GM18519 (cell line): Measurements from ENCODE around the gene RAVER1.
"Not testable (repeated sequence)": the region's sequence is repeated elsewhere in the genome, so short reads cannot be mapped to it uniquely, and the experiment has no call there.

Experiments
- ATAC-seq: cut with Tn5 transposase; IDR thresholded peaks from one replicate; pipeline ENCODE4 v1.9.1; 2021; ENCODE audit warnings: mild to moderate bottlenecking, moderate library complexity; ENCODE audit not compliant: unreplicated experiment, low FRiP score

Gene RAVER1

DNA sequence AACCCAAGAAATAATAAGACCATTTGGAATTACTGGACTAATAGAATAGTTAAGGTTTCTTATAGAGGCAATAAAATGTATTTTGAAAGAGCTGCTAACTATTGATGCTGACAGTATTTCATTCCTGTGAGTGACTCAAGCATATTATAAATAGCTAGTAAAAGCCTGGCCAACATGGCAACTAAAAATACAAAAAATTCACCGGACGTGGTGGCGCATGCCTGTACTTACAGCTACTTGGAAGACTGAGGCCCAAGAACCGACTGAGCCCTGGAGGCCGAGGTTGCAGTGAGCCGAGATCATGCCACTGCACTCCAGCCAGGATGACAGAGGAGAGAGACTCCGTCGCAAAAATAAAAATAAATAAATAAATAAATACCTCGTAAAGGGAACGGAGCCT, 11.5 kb upstream of the RAVER1 start:
- no peak for ATAC-seq

DNA sequence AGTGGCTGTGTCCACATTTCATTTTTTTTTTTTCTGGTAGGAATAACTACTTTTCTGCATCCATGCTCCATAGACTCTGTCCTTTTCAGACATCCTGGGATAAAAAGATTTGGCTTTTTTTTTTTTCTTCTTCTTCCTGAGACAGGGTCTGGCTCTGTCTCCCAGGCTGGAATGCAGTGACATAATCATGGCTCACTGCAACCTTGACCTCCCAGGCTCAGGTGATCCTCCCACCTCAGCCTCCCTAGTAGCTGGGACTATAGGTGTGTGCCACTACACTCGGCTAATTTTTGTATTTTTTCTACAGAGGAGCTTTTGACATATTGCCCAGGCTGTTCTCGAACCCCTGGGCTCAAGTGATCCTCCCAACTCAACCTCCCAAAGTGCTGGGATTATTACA, 10.2 kb upstream of the RAVER1 start:
- ATAC-seq = no peak

DNA sequence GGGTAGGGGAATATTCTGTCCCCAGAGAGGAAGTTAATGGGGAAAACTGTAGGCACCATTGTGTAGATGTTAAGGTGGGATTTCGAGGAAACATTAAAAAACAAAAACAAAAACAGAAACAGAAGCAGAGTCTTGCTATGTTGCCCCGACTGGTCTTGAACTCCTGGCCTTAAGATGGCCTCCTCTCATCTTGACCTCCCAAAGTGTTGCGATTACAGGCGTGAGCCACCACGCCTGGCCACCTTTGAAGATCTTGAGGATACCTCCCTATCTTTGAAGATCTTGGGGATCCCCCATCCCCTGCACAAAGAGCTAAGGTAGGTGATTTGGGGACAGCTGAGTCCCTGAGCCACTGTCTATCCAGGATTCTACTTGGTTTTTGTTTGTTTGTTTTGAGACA, 6.6 kb upstream of the RAVER1 start:
- ATAC-seq = no peak

DNA sequence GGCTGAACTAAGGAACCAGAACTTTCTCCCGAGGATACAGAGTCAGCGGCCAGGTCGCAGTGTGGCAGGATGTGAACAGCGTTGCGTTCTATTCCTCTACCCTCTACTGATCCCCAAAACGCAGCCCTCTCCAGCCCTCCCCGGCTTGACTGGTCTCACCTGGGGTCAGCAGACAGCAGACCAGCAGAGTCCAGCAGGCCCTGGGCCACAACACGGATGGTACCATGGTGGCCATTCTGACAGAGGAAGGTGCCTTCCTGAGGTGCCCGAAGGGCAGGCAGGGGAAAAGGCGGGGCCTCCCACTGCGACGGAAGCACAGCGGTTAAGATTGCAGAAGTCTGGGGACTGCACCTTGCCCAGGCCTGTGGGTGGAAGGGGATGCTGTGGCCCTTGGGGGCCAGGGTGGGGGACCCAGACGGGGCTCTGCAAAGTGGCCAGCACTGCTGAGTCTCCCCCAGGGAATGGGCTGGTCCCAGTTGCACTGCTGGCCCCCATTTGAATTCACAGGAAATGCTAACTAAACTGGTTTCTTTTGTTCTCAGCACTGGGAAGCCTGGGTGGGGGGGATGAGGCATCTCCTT, 6.1 kb upstream of the RAVER1 start, which contains the start of gene ICAM3:
Gene ICAM3 (minus strand): TSS at position 245 of the 581 bp plus-strand sequence. CDS start 10 bp downstream, at position 235.
- no peak for ATAC-seq

DNA sequence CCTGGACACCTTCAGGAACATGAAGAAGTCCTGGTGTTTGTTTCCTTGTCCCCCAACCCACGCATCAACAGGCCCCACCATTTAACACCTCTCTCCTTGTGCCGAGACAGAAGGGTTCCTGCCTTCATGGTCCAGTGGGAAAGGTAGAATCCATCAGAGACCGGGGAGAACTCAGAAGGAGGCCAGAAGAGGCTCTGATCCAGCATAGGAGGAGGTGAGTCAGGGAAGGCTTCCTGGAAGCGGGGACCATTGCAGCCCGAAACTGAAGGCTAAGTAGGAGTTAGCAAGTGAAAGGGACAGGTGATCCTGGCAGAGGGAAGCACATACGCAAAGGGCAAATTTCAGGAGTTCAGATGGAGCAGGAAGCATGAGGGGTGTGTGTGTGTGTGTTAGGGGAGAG, 5.6 kb upstream of the RAVER1 start:
- no peak for ATAC-seq

DNA sequence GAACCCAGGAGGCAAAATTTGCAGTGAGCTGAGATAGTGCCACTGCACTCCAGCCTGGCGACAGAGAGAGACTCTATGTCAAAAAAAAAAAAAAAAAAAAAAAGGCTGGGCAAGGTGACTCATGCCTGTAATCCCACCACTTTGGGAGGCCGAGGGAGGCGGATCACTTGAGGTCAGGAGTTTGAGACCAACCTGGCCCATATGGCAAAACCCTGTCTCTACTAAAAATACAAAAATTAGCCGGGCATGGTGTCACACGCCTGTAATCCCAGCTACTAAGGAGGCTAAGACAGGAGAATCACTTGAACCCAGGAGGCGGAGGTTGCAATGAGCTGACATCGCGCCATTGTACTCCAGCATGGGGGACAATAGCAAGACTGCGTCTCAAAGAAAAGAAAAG, 3.4 kb upstream of the RAVER1 start:
- ATAC-seq = not testable (repeated sequence)

DNA sequence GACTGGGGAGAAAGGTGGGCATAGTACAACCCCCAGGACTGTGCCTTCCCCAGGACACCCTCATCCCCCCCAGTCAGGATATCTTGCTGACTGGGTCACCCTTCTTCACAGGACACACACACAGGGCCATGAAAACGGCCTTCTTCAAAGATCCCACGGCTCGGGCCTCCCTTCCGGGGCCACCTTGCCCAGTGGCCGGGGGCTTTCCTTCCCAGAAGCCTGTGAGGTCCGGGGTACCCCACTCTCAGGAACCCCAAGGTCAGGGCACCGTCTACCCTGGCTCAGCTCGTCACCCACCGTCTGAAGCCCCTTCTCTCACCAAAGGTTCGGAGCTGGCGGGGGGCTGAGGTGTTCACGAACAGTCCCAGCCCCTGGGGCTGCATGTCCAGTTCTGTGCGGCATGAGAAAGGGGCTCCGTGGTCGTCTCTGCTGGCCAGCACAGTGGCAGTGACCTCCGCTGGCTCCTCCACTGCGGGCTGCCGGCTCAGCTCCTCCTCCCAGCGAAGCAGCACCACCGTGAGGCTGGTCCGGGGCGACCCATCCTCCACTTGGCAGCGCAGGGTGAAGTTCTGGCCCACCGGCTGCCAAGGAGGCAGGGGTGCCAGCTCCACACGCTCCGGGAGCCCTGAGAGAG, 2.1 kb upstream of the RAVER1 start:
- no peak for ATAC-seq

DNA sequence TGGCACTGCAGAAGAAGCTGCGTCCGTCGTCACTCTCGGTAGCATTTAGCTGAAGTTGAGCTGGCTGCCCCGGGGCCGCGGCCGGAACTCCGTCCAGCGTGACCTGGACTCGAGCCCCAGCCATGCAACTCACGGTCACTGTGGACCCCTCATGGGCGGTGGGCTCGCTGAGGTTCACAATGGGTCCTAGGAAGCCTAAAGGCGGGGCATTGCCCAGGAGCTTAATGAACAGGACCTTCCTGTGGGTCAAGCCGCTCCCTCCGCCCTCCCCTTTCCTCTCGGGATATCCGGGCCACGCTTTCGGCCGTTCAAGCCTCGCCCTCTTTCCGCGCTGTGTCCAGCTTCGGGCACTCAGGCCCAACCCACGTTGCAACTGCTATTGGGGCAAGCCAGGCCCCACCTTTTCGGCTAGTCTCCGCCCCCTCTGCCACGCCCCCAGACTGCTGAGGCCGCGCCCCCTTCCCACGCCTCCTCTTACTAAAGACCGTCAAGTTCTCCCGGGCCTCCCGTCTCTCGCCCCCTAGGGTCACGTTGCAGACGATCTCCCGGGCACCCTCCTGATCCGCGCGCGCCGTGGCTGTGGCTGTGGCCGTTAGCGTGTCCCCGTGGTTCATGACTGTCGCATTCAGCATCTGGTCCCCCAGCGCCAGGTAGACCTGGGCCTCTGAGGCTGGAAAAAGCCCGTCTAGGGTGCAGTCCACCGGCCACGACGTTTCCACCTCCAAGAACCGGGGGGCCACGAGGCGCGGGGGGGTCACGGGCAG, 1.4 kb upstream of the RAVER1 start:
- ATAC-seq = no peak

DNA sequence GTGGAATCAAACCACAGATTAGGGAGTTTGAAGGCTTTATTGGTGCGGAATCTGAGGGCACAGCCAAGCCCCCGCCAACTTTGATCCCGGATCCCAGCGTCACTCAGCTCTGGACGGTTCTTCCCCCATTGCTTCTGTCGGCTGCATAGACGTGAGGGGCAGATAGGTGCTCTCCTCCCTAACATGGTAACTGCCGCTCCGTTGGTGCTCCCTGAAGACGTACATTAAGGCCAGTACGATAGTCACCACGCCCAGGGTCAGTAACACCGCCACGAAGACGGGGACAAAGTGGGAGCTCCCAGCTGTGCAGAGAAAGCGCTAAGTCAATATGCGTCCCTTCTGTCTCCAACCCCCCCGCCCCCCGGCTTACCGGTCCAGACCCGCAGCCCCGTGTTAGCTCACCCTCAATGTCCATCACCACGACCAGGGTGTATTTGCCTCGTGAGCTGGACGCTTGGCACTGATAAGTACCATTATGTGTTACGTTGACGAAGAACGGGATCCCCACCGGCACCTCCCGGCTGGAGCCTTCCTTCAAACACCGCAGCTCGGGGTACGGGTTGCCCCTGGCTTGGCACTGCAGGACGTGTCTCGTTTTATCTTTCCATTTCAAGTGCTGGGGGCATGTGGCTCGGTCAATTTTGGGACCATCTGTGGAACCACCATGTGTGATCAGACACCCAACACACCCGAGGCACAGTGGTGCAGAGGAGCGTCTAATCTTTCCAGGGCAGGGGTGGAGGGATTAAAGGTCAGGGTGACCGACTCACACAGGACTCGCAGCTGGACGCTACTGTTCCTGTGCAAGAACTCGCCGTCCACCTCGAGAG, 644 bp upstream of the RAVER1 start:
- ATAC-seq = peak; percentile 13

DNA sequence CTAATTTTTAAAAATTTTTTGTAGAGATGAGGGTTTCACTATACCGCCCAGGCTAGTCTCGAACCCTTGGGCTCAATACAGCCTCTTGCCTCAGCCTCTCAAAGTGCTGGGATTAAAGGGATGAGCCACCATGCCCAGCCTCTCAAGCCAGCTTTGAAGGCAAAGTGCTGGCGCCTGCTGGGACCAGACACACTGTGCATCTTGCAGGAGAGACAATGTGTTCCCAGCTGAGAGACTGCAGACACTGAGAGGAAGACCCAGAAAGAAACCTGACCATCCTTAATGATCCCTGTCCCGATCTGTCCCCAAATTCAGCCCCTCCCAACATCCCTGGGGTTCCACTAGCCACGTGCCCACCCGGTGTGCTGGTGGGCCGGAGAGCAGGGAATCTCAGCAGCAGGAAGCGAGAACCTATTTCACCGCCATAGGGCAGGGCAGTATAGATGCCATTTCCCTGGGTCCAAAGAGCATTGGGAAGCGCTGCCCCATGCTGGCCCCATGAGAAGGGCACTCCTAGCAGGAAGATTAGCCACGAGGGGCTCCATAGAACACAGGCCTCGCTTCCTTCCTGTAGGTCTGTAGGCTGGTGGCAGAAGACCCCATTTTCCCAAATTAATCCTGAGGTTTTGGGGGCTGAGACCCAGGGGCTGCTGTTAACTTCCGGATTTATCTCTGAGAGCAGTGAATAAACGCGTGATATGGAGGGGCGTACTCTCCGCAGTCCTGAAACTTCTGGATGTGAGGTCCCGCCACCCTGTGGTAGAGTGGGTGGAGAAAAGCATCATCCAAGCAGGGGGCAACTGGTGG, 968 bp downstream of the RAVER1 start:
- no peak for ATAC-seq

DNA sequence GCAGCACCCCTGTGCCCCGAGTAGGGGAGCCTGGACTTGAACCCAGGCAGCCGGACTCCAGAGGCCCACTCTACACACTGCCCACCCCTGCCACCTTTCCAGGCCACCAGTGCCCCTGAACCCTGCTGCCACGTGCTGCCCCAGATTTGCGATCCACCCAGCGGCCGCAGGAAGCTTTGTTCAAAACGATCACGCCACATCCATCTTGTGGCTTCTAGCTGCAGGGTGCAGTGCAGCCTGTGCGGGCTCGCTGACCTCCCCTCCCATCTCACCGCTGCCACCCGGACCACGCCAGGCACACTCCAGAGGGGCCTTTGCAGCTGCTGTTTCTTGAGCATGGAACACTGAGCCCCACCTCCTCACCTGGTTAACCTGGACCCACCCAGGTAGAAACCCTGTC, 3.8 kb downstream of the RAVER1 start:
- ATAC-seq = no peak

DNA sequence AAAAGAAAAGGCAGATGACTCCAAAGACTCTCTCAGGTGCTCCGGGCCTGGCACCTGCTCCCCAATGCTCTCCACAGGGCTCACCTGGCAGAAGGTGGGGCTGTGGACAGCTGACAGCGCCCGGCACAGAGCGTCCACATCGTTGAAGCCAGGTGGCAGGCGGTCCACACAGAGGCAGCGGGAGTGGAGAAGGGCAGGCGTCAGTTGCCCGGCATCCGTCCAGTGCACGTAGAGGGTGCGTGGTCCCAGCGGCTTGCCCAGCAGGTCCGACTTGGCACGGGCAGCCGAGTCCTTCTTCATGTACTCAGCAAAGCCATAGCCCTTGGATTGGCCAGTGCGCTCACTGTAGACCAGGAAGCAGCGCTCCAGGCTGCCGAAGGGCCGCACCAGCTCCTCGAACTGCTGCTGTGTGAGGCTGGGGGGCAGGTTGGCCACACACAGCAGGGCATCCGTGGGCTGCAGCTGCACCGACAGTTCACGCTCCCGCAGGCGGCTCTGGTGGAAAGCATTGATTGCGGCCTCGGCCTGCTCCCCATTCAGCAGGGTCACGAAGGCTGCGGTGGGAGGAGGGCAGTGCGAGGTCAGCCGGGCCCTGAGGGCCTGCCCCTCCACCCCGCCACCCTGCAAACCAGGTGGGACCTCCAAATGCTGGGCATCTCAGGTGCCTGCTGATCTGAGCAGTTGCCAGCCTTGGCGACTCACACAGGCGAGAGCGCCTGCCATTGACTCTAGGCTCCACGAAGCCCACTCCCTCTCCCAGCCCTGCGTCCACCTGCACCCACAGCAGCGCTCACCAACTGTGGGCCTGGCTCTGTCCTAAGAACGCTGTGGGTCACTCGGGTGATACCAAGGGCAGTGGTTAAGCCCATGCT, 4.5 kb downstream of the RAVER1 start:
- no peak for ATAC-seq

DNA sequence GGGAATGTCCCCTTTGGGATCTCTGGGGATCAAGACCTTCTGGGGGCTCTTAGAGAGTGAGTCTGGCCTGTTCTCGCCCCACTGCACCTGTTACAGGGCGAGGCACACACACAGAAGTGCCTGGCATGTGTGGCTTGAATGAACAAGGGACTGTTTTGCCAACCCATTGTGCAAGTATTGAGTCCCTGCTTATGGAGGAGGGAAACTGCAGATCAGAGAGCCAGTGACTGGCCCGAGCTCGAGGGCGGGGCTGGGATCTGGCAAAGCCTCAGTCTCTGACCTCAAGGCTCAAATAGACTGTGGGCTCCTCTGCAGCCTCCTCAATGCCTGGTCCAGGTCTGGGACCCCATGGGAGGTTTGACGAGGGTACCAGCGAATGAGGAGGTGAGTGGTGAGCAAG, 5.5 kb downstream of the RAVER1 start:
- ATAC-seq = no peak

DNA sequence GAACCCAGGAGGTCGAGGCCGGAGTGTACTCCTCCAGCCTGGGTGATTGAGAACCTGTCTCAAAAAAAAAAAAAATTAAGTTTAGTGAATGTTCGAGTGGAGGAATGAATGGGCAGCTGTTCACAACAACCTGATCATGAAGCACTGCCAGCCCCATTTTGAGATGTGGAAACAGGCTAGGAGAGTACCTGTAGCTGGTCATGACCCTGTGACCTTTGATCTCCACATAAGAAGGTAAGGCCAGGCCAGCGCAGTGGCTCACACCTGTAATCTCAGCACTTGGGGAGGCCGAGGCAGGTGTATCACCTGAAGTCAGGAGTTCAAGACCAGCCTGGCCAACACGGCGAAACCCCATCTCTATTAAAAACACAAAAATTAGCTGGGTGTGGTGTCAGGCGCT, 7.6 kb downstream of the RAVER1 start:
- ATAC-seq = no peak

DNA sequence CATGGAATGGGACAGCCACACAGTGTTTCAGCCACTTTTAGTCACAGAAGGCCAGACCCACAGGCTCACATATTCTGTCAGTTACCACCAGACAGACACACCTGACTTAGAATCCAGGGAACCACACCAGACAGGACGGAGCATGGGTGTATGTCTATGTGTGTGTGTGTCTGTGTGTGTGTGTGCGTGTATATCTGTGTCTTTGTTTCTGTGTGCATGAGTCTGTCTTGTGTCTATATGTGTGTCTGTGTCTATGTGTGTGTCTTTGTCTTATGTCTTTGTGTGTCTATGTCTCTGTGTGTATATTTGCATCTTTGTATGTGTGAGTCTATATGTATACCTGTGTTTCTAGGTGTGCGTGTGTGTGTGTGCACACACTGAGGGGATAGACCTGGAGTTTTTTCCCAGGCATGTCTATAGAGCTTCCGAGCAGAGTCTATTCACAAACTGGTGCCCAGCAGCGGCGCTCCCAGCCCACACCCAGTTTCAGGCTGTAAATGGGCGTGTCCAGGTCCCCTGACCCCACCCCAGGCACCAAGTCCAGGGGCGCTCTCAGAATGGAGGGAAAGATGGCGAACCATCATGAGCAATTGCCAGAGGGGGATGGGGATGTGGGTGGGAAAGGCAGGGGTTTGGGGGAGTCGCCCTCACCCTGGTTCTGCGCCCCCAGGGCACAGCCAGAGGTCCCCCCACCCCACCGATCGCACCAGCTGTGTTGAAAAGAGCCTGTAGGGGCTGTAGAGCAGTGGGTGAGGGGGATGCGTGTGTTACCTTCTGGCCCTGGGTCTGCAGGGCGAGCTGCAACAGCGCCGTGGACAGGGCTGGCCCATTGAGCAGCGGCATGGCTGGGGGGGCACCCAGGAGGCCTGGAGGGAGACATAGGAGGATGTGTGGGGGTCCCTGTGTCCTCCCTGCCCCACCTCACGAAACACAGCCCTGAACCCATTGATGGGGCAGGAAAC, 11.2 kb downstream of the RAVER1 start:
- ATAC-seq = no peak

DNA sequence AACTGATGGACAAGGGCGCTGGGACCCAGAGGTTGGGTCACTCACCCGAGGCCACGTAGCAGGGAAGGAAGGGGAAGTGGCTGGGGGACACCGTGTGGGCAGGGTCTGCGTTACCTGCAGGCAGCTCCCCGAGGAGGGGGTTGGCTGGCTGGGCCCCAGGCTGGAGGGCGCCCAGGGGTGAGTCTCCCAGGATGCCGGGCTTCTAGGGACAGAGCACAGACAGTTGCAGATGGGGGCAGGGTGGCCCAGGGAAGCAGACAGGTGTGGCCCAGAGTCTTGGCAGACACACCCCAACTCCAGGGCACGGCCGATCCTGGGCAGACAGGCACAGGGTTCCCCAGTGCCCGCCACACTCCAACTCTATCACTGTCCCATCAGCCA, 11.9 kb downstream of the RAVER1 start:
- ATAC-seq = no peak

DNA sequence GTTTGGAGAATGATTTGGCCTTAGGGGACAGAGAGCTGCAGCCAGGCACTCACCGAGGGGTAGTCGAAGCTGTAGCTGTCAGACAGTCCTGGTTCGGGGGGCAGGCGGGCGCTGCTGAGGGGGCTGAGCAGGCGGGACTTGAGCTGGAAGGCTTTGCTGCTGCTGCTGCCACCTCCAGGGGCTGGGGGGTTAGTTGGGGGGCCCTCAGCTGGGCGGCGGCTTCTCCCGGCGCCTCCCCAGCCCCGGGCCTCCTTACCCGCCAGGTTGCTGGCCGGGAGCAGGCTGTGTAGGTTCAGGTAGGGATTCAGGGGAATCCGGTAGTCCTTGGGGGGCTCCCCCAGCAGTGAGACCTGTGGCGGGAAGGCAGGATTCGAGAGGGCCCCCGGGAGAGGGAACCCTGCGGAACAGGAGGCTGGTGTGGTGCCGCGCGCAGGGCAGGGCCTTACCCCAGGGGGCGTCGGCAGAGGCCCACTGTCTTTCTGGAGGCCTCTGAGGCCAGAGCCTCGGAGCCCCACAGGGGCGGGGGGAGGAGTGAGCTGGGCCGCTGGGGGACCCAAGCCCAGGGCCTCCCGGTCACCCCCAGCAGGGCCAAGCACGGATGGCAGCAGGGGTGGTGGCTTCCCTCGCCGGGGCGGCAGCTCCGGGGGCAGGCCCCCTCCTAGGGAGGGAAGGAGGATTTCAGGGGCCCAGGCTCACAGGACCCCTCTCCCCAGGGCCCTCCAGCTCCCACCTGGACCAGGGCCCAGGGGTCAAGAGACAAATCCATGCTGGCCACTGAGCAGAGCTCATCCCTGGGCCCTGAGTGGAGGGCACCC, 12.5 kb downstream of the RAVER1 start:
- ATAC-seq = no peak
